ENCODE data around the gene PDCL3.
A peak's percentile ranks its signal among the peaks of the same experiment; 100 is the strongest.

The PDCL3 gene

GRCh38 chr2:100561191-100561590 lies 1.6 kb upstream of the PDCL3 start:
- no peak for DNase-seq

GRCh38 chr2:100563407-100564247 lies 834 bp downstream of the PDCL3 start:
- DNase-seq, result no peak

GRCh38 chr2:100568989-100569388 lies 6.2 kb downstream of the PDCL3 start:
- DNase-seq, result no peak

GRCh38 chr2:100571668-100572067 lies 8.9 kb downstream of the PDCL3 start:
- DNase-seq, result no peak

- DNase-seq, result no peak
Observed at GRCh38 chr2:100577777-100578176, 15.0 kb downstream of the PDCL3 start.

GRCh38 chr2:100580367-100581276 lies 17.8 kb downstream of the PDCL3 start:
- peak; percentile 35 for DNase-seq

- no peak for DNase-seq
Observed at GRCh38 chr2:100581277-100581612, 18.5 kb downstream of the PDCL3 start.

GRCh38 chr2:100584816-100585215 lies 22.0 kb downstream of the PDCL3 start:
- no peak for DNase-seq

GRCh38 chr2:100588071-100588786 lies 25.4 kb downstream of the PDCL3 start:
- no peak for DNase-seq

GRCh38 chr2:100589527-100589926 lies 26.7 kb downstream of the PDCL3 start:
- DNase-seq, result no peak

GRCh38 chr2:100592226-100592625 lies 29.4 kb downstream of the PDCL3 start:
- DNase-seq, result no peak

GRCh38 chr2:100596465-100596864 lies 33.7 kb downstream of the PDCL3 start:
- no peak for DNase-seq

- DNase-seq, result no peak
Observed at GRCh38 chr2:100599566-100599965, 36.8 kb downstream of the PDCL3 start.

- no peak for DNase-seq
Observed at GRCh38 chr2:100601661-100602060, 38.9 kb downstream of the PDCL3 start.

- DNase-seq, result no peak
Observed at GRCh38 chr2:100603414-100603813, 40.6 kb downstream of the PDCL3 start.

- DNase-seq, result no peak
Observed at GRCh38 chr2:100603948-100604633, 41.3 kb downstream of the PDCL3 start.

GRCh38 chr2:100606332-100606725 lies 43.5 kb downstream of the PDCL3 start:
- no peak for DNase-seq

GRCh38 chr2:100606726-100607343 lies 44.0 kb downstream of the PDCL3 start:
- DNase-seq, result no peak

GRCh38 chr2:100610381-100610831 lies 47.6 kb downstream of the PDCL3 start:
- DNase-seq, result peak; percentile 70

- DNase-seq, result no peak
Observed at GRCh38 chr2:100611079-100612029, 48.6 kb downstream of the PDCL3 start.
